Measurements from ENCODE around the gene TMEM117.
"Not testable (repeated sequence)": the region's sequence is repeated elsewhere in the genome, so short reads cannot be mapped to it uniquely, and the experiment has no call there.

TMEM117 gene

DNA sequence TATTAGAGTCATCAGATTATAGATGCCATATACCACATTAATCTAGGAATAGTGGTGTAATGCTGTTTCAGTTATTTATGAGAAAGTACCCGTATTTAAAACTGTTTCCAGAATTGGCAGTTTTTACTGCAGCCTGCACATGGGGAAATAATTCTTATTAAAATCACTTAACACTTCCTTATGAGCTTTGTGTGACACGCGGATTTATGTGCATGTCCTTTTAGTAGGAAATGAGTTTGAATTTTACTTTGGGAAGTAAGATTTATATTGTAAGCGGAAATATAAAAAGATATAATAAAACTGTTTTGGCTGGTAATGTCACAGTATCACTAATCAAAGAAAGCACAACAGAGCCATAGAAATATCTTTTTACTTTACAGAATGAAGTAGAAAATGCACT, 132.9 kb downstream of the TMEM117 start:
- DNase-seq = no peak

DNA sequence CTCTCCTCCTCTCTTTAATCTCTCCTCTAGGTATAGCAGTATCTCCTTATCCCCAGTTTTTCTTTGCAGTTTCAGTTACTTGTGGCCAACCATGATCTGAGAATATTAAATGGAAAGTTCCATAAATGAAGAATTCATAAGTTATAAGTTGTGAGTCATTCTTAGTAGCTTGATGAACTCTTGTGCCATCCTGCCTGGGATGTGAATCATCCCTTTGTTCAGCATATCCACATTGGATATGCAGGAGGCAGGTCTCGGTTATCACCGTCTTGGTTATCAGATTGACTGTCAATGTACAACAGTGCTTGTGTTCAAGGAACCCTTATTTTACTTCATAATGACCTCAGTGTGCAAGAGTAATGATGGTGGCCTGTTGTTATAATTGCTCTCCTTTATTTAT, 134.0 kb downstream of the TMEM117 start:
- DNase-seq = no peak

DNA sequence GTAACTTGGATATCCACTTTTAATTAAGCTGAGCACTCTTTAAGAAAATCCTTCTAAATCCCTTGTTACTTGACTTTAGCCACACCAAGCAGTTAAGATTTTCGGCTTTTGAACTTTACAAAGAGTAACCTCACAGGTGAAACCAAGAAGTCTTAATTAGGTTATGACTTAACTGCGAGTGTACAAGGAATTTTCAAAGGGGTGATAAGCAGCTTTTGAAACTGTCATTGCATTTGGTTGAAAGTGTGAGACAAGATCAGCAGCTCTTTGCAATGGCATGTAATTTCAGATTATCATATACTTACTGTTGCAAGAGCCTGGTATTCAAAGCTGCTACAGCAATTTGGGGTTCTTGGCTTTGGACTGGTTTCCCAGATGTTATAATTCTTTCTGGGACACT, 137.5 kb downstream of the TMEM117 start:
- no peak for DNase-seq

DNA sequence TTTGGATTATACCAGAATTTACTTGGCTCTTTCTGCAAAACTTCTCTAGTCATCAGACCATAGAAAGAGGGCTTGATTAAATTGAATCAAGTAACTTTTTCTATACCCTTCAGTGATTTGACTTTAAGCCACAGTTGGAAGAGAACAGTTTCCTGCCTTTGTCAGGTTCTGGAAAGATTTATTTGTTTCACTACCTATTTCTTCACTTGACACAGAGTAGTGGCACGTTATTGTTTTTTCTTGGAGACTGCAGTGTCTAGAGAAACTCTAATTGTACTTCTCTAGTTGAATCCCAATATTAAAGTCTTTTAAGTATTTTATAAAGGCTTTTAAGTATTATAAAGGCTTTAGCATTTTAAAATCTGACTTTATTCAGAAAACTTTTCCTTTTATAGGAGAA, 138.1 kb downstream of the TMEM117 start:
- no peak for DNase-seq

DNA sequence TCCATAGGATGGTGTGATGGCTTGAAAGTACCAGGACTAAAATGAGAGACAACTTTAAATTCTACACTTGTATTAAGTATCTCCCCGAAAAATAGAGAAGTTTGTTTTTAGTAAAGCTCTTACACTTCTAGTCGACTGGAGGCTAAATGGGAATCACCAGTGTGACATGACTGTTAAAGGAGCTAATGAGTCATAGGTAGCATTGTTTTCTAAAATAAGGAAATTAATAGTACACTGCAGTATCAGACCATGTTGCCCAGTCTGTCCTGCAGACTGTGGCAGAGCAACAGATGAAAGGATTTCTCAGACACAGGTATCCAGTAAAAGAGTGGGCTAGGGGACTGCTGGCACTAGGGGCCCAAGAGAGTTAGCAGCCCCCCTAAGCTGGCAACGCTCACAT, 140.1 kb downstream of the TMEM117 start:
- DNase-seq = no peak

DNA sequence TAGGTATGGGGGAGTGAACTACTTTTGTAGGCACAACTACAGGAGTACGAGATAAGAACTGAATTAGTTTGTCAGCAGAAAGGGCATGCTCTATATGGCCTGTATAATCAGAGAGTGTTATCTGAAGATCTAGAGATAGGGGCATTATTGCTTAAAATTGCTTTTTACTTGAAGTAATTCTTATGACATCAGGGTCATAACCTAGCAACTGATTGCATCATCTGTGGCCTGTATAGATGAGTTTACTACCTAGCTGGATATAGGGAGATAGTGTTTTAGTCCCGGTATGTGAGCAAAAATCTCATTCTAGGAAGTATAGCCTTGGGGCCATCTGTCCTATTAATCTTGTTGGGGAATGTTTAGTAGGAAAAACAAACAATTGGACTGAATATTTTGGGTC, 142.7 kb downstream of the TMEM117 start:
- DNase-seq = no peak

DNA sequence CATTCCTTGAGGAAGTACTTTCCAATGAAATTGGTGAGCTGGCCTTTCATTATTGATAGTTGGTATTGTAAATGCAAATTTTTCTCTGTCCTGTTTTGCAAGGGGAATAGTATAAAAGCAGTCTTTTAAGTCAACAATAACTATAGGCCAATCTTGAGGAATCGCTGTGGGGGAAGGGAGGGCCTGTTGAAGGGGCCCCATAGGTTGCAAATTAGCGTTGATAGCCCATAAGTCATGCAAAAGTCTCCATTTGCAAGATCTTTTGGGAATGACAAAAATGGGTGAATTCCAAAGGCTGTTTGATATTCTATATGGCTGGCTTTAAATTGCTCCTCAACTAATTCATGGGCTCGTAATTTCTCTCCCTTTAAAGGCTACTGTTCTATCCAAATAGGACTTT, 143.6 kb downstream of the TMEM117 start:
- no peak for DNase-seq

DNA sequence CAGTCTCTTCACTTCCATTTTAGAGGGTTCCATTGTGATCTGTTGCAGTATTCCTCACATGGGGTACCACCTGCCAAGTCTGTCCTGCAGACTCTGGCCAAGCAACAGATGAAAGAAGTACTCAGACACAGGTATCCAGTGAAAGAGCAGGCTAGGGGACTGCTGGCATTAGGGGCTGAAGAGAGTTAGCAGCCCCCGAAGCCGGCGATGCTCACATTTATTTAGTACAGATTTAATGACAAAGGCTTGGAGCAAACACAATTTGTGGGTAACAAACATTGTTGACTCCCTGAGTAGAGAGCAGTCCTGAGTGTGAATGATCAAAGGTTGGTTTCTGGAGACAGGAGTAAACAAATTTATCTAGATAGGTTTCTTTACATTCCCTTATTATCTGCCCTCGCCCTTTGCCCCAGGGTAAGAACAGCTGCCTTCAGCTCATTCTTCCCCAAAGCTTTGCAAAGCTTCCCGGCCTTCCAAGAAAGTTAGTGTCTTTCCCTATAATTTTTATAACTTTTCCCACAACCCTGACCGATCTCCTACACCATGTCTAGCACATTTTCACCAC, 144.8 kb downstream of the TMEM117 start:
- DNase-seq = no peak

DNA sequence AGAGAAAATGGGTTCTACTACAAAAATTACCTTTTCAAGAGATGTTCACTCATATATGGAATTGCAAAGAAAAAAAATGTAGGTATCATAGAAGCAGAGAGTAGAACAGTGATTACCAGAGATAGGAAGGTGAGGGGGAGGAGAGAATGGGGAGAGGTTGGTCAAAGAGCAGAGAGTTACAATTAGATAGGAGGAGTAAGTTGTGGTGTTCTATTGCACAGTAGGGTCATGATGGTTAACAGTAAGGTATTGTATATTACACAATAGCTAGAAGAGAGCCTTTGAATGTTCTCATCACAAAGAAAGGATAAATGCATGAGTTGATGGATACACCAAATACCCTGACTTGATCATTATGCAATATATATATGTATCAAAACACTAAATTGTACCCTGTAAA, 145.8 kb downstream of the TMEM117 start:
- no peak for DNase-seq

DNA sequence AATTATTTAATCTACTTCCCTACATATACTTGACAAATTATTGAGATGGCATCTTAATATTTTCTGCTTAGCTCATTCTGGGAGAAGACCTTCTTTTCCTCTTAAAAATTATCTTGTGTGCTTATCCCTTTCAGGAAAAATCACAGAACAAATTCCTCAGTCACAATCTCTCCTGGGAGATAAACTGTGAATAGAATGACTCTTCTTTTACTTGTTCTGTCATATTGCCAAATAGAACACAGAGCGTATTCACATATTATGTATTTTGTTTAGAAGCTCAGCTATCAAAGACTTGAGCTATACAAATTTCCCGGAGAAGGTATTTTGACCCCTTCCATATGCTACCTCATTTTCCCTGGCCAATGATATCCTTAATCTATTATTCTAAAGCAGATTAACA, 146.7 kb downstream of the TMEM117 start:
- DNase-seq = no peak

DNA sequence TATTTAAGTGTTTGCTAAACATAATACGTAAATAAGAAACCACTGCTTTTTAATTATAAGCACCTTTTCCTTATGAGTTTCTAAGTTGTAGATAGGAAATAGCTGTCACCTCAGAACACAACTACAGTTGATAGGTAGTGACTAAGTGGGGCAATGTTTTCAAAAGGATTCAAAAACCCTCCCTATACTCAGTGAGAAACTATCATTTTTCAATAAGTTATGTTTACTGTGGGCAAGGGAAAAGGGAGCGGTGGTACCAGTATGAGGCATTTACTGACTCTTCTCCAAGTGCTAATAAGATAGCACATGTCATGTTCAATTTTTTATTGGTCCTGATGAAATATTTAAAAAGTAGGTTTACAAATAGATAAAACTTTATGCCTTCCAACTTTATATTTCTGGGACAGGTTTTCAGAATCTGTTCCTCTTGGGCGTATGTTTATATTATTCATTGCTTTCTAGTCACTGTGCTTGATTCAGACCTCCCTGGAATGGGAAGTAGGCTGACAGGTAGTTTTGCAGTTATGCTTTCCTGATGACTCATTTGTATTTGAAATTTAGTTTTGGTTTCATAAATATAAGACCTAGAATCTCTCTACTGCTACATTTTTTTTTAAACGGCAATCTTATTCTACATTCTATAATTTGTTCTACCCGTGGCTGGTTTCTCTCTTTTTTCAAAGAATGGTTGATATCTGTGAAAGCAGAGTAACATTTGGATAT, 153.1 kb downstream of the TMEM117 start:
- DNase-seq = no peak

DNA sequence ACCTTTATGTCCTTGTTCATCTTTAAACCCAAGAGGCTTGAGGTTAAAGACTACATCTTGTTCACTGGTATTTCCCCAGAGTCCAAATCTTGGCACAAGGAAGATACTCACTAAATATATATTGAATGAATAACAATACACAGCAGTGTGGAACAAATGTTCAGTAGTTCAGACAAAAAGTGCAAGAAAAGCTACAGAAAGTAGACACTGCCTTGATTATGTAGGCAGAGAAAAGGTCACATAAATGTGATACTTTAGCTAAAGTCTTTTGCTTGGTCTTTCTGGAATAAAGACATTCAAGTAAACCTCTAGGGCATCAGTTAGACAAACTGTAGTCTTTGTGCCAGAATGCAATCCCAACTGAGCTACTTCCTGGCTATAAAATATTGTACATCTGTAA, 157.0 kb downstream of the TMEM117 start:
- DNase-seq = no peak

DNA sequence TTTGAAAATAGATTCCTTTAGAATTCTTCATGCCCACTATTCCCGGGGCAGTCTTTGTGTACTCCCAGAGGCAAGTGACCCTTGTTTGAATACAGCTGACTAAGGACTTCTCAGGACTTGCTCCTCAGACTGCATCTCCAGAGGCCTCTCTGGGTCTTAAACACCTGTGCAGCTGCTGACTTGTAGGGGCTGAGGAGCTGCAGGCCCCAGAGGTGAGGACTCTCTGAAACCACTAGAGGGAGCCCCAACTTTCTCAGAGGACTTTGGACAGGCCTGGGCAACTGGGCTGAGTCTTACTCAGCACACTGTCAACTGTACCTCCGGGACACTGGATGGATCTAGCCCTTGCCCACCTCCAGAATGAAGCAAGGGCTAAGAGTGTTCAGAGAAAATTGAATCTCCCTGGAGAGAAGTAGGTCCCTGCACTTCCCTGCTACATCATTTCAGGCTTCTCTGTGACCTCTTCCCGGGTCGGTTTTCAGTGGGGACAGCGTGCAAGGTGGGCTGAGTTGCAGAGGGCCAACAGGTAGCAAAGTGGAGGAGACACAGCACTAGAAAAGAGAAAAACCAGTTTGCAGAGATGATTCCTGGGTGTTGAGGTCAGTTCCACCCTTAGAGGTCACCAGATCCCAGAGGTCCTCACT, 164.6 kb downstream of the TMEM117 start:
- DNase-seq = peak; percentile 46 to 74

DNA sequence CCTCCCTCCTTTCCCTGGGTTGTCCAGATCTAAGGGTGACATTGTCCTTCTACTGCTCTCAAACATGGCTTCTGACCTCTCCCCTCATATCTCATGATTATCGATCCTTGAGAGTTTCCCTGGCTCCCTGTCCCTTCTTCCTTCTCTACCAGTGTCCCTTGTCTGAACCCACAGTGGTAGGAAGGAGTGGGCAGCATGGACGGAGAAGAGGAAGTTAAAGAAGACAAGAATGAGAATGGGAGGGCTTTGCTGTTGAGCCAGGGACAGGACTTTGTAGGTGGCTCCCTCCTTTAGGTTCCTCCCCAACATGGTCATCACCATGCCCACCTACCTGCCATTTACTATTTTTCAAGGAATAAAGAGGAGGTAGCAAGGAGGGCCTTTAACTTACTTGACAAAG, 166.7 kb downstream of the TMEM117 start:
- no peak for DNase-seq

DNA sequence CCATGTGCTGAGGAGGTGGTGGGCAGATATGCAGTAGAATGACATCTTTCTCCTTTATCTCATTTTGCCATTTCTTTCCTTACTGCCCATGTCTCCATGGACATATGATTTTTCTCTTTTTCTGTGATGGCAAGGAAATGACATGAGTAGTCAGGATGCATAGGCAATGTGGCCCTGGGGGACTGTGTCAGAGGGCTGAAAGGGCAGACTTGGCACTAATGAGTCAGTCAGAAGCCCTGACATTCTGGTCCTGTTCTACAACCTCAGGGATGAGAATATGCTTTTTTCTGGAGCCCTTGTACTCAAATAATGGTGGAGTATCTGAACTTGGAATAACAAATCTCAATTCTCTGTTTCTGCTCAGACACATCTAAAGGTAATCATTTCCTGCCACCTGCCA, 167.8 kb downstream of the TMEM117 start:
- no peak for DNase-seq

DNA sequence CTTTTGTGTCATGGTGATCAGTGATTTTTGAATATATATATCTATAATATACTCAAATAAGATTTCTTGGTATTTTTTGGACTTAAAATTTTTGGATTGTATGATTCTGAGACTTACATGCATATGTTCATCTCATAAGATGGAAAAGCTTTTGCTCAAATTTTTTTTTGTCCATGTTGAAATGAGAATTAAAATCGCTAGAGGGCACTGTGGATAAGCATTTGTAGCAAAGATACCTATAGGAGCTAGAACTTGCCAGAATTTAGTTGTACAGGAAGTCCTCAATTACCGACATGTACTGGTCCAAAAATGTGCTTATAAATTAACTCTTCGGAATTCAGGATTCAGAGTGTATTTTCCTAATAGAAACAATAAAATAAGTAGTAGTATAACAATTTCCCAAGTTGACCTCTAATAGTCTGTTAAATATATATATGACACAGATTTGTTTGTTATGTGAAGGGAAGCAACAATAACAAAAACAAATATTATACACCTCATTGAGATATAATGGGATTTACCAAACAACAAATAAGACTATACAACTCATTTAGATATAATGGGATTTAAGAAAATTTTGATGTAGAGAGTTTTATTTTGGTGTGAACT, 179.6 kb downstream of the TMEM117 start:
- peak; percentile 50 to 56 for DNase-seq

DNA sequence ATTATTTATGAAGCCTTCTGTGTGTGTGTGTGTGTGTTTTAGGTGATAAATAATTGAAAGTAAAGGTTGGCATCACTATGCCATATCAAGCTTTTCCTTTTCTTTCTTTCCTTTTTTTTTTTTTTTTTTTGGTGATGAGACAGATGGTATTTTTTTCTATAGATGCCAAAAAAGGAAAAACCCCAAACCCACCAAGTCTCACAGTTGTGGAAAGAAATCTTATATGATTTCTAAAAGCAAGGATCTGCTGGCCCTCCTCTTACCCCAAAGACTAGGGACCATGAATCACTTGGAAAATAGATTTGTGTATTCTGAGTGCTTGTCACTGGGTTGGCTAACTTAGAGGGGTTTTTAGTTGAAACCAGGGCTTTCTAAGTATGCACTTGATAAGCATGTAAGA, 181.3 kb downstream of the TMEM117 start:
- no peak for DNase-seq

DNA sequence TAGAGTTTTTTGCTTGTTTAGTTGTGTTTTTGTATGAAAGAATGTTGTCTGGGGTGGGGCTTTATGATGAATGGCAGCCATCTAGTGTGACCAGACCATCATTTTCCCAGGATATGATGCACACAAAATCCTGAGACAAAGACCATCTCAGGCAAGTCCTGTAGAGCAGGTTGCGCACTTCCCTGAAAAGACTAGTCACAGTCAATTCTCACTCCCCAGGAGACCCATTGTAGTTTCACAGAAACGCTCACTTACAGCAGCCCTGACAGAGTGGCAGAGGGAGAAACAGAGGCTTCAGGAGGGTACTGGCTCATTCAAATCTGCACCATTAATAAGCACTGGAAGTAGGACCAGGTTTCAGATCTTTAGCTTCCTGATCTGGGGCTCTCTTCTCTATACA, 183.2 kb downstream of the TMEM117 start:
- DNase-seq = no peak

DNA sequence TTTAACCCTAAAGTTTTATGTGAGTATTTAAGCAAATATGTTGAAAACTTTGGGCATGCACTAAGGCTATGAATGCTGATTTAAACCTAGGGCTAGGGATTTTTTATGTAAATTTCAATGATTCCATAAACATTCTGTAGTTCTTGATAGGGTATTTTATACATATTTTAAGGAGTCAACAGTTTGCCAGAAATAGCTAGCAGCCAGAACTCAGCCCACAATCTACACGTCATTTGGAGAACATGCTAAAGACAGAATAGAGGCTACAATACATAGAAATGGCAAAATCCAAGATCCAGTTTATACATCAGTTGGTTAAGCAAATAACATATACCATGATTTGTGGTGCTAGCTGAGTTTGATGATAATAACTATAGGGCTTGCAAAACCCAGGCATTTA, 184.7 kb downstream of the TMEM117 start:
- no peak for DNase-seq

DNA sequence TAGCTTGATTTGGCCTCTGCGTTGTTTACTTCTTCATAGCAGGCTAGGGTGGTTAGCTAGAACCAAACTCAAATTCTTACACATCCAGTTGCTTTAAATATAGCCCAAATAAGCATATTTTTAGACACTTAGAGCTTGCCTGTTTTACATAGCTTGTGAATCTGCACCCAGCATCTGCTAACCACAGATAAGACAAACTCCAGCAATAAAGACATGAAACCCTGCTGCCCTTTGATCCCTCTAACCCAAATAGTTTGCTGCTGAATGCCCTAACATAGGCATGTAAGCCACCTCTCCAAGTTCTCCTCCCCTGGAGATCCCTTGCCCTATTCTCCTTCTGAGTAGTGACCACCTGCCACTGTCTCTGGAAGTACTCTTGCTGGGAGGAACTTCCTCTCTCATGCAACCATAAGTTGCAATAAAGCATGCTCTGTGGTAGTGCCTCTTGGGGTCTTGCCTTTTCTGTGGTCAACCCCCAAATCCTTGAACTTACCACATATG, 185.6 kb downstream of the TMEM117 start:
- DNase-seq = no peak

DNA sequence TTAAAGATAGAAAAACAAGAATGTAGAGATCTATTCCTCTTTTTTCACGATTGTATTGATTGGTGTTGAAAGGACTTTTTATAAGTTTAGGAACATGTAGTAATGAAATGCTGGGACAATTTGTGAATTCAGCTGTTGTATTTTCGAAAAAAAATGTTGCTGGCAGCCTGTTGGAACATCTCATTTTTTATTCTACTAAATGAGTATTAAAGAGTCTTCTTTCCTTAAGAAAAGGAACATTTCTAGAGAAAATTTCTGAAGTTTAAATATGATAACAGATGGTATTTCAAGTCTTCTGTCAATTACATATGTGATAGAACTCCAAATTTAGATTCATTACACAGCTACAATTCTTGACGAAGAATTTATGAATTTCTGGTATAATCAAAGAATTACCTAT, 189.6 kb downstream of the TMEM117 start:
- DNase-seq = no peak

DNA sequence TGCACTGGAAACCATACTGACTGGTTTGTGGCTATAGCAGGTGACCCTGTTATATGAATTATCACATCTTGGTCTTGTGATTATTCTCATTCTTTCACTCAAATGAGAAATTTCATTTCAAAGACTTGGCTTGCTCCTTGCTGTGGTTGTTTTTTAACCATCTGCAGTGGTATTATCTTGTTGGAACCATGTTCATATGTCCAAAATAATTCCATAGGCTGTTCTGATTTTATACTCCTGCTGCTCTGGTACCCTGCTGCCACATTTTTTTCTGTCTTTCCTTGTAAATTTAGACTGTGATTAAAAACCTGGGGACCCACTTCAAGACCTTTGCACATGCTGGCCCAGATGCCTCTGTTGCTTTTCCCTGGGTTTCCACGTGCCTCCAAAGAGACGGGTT, 190.2 kb downstream of the TMEM117 start:
- DNase-seq = no peak

DNA sequence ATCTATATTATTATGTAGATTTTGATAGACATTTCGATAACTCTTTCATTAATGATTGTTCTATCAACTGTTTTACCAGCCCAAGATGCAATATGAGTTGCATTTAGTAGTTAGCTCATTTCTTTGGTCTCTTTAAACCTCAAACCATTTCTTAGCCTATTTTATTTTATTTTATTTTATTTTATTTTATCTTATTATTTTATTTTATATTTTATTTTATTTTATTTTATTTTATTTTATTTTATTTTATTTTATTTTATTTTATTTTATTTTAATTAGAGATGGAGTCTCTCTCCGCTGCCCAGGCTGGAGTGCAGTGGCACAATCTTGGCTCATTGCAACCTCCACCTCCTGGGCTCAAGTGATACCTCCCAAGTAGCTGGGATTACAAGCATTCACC, 191.0 kb downstream of the TMEM117 start:
- DNase-seq = not testable (repeated sequence)

DNA sequence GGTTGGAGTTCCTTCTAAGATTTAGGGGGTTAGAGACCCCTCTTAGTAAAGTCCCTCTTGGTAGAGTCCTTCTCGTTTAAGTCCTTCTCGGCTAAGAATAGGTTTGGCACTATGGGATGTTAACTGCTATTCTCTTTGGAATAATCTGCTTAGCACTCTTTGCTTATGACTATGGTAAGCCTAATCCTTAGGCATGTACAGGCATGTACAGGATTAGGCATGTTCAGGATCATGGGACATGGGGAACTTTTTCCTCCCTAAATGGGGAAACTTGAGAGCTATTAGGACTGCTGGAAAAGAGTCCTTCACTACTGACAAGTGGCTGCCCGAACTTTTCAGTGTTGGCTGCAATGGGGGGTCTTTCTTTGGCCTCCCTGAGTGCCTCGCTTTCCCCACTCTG, 193.3 kb downstream of the TMEM117 start:
- no peak for DNase-seq

Measured in SHP77 (cell line).